NK-92 treated with Interleukin-12 subunit alpha and Interleukin-12 subunit beta, amount 100 ng/mL, for 24 hours (cell line): ENCODE data around the gene ZNF629.

Experiments used
- DNase-seq: peaks from one replicate; lab custom pipeline; 2025; lab: John Stamatoyannopoulos, UW

The ZNF629 gene

GRCh38 chr16:30786115-30786935 lies 680 bp downstream of the ZNF629 start:
- DNase-seq: no peak

- no peak for DNase-seq
Observed at GRCh38 chr16:30785126-30786106, 1.6 kb downstream of the ZNF629 start.

- DNase-seq: no peak
Observed at GRCh38 chr16:30784215-30784614, 2.8 kb downstream of the ZNF629 start.

- DNase-seq: no peak
Observed at GRCh38 chr16:30783280-30784109, 3.5 kb downstream of the ZNF629 start.

DNA sequence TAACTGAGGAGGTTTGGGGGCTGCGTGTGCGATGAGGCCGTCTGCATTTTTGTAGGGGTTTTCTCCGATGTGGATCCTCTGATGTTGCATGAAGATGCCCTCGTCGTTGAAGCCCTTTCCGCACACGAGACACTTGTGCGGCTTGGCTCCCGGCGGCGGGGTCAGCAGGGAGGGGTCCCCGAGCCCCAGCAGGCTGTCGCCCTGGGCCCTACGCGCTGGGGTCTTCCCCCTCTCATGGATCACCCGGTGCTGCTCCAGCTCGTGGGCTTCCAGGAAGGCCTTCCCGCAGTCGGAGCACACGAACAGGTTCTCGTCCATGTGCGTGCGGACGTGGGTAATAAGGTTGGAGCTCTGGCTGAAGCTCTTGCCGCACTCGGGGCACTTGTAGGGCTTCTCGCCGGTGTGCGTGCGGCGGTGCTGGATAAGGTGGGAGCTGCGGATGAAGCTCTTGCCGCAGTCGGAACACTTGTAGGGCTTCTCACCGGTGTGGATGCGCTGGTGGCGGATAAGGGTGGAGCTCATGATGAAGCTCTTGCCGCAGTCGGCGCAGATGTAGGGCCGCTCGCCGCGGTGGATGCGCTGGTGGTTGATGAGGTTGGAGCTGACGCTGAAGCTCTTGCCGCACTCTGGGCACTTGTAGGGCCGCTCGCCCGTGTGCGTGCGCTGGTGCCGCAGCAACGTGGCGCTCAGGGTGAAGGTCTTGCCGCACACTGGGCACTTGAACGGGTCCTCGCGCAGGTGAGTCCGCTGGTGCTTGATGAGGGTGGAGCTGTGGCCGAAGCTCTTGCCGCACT lies 4.3 kb downstream of the ZNF629 start:
- no peak for DNase-seq

GRCh38 chr16:30780549-30780948 lies 6.5 kb downstream of the ZNF629 start:
- DNase-seq: no peak

- no peak for DNase-seq
Observed at GRCh38 chr16:30780021-30780420, 7.0 kb downstream of the ZNF629 start.

- no peak for DNase-seq
Observed at GRCh38 chr16:30779596-30779995, 7.4 kb downstream of the ZNF629 start.

DNA sequence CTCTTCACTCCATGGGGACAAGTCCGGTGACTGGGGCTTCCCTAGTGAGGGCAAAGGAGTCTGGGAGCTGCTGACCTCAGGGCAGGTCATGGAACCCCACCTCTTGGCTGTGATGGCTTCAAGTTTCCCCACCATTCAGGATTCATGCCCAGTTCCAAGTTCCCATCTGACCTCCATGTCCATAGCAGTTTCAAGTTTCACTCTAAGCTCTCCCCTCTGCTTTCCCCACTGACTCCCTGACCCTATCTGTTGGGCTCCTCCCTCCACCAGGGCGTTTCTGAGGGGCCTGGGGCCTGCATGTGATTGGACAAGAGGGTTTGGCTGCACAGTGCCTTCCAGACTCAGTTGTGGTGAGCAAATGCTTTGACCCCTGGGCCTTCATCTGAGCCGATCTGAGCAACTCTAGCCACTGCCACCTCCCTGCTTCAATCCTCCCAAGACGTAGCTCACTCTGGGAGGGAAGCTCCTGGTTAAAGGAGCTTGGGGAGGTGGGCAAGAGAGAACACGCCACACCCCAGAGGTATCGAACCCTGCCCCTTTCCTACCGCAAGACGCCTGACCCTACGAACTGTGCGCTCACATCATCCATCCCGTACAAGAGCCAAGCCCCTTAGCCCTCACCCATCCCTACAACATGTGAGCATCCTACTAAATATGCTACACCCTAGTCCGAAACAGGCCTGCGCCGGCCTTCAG lies 8.3 kb downstream of the ZNF629 start:
- no peak for DNase-seq

DNA sequence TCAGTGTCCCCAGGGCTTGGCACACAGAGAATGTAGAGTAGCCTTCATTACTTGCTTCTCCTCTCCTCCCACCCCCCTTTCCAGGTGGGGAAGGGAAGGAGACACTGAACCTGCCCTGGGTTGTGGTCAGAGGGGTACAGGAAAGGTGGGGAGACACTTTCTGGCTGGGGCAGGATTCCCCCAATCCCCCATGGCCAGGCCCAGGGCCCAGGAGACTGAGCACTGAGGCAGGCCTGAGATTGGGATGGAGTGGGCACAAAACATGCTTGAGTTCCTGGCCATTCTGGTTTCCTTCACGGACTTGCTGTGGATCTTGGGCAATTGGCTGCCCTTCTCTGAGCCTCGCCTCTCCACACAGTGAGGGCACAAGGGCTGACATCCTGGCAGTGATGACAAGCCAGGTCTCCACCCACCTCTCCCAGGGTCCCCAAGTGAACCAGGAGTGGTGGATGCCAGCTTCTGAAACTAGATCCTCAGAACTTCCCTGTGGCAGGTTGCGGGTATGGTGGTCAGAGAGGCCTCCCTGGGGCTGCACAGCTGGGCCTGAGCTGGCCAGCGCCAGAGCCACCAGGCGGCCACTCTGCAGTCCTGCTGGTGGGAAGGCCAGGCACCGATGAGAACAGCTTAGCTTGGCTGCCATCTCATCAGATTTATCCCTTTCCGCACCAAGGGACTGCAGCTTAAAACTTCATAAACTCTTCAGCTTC lies 9.3 kb downstream of the ZNF629 start:
- DNase-seq: no peak

DNA sequence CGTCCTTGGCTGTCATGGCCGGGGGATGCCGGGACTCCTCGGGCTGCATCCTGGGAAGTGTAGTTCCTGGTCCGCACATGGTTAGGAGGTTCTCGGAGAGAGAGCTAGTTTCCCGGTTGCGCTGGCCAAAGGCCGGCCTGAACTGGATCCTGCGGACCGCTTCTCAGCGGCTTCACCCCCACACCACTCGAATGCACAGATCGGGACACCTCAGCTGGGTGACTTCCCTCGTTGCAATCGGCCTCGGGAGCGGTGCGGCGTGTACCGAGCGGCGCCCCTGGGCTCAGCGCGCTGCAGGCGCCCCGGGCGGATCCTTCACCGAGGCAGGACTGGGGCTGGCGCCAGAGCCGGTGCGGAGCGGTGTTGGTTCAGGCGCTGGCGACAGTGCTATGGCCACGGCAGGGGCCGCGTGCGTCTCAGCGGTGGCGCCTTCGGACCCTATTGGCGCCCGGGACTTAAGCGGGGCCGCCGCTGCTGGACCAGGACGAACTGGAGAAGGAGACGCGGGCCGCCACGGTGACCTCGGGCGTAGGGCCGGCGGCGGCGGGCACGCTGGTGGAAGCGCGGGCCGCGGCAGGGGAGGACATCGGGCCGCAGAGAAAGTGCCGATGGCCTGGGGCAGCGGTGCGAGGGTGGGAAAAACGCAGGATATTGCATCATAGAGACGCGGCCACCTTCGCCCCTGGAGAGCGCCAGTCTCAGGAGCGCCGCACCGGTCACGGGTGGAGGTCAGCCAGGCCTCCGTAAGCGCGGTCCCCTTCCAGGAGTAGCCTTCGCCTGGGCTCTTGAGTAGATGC lies 11.4 kb downstream of the ZNF629 start:
- no peak for DNase-seq

DNA sequence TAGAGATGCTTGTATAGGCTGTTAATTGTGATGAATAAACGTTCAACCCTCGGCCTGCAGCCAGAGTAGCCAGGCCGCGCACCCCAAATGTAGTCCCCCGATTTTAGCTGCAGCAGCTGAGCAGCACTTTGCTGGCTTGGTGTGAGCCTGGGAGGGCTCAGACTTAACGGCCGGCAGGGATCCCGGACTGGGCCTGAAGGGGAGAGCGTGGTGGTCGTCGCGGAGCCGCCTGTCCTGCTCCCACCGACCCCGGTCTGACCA lies 11.9 kb downstream of the ZNF629 start:
- DNase-seq: no peak

DNA sequence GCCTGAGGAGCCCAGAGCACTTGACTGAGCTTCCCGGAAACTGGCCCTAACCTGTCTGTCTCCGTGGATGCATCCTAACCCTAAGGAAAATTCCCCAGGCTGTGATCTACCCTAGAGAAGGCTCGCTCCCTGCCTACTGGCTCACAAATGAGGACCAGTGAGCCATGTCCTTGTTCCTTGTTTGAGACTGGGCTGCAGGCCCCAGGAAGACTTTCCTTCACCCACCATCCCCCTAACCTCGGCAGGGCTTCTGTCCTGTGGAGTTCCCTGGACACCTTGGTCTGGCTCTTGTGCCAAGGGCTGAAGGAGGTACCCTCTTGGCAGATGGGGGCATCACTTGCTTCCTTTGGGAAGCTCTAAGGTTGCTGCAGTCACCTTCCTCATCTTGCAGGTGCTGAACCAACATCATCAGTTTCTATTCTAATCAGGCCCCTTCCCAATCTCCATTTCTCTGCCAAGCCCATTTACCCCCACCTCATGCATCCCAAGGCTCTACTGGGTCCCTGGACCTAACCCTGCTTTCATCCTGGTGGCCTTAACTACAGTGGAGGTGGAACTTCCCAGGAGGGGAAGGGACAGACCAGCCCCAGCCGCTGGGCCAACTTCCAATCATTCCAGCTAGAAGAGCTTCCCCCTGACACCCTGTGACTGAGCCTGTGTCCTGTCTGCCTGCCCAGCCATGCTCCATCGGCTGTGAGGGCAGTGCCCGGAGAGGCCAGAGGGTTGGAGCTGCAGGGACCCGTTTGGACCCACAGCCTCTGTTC lies 12.5 kb downstream of the ZNF629 start:
- DNase-seq: no peak

DNA sequence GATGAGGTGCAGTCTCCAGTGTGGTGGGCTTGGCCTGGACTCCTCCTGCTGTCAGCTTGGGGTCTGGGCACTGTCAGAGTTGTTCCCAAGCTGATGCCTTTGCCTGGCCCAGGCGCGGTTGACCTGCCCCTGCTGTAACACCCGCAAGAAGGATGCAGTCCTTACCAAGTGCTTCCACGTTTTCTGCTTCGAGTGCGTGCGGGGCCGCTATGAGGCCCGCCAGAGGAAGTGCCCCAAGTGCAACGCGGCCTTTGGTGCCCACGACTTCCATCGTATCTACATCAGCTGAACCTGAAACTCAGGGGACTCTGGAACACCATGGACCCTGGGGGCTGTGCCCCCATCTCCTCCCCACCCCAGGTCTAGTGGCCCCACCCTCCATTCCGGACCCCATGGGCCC lies 13.2 kb downstream of the ZNF629 start:
- DNase-seq: no peak

DNA sequence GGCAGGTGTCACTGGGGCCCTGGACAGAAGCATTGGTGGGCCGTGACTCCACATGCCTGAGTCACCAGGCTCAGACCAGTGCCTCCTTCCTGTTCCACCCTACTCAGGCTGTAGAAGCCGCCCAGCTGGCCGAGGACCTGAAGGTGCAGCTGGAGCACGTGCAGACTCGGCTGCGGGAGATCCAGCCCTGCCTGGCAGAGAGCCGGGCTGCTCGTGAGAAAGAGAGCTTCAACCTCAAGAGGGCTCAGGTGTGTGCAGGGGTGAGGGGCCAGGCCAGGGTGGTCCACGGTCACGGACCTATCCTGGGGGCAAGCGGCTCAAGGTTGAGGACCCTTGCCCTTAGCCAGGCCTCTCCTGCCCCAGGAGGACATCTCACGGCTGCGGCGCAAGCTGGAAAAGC lies 15.3 kb downstream of the ZNF629 start:
- DNase-seq: no peak

GRCh38 chr16:30769379-30770089 lies 17.5 kb downstream of the ZNF629 start:
- DNase-seq: no peak

DNA sequence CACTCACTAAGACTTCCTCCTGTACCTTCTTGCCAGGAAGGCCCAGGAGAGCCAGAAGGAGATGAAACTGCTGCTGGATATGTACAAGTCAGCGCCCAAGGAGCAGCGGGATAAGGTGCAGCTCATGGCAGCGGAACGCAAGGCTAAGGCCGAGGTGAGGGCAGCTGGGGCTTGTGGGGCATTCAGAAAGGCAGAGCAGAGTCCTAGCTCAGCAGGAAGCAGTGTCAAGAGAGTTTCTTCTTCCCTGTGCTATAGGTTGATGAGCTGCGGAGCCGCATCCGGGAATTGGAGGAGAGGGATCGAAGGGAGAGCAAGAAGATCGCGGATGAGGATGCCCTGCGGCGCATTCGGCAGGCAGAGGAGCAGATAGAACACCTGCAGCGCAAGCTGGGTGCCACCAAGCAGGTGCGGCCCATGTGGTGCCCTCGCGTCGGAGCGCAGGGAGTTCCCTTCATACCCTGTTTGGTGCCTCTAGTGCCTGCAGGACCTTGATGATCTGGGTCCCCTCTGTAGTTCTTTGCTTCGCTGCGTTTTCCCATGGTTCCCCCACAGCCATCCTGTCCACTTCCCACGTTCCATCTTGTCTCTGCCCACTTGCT lies 18.3 kb downstream of the ZNF629 start:
- no peak for DNase-seq
